Testis (tissue), 2 donors: Measurements from ENCODE around the gene RPS21.

Source experiments
- CTCF ChIP-seq, 3 experiments: fragments of 450-650 bp in 2 of 3; fragments of 200-600 bp in 1 of 3; sonication (generic) in 1 of 3; IDR thresholded peaks; one replicate each; pipeline ENCODE4 v1.5.1; 2016 to 2019; ENCODE audit warnings: antibody characterized with exemption in 3 of 3, mild to moderate bottlenecking in 2 of 3, moderate library complexity in 1 of 3
- POLR2A ChIP-seq: fragments of 450-650 bp; IDR thresholded peaks from one replicate; pipeline ENCODE4 v1.6.1; 2017; ENCODE audit warnings: antibody characterized with exemption, mild to moderate bottlenecking, moderate library complexity

DNA sequence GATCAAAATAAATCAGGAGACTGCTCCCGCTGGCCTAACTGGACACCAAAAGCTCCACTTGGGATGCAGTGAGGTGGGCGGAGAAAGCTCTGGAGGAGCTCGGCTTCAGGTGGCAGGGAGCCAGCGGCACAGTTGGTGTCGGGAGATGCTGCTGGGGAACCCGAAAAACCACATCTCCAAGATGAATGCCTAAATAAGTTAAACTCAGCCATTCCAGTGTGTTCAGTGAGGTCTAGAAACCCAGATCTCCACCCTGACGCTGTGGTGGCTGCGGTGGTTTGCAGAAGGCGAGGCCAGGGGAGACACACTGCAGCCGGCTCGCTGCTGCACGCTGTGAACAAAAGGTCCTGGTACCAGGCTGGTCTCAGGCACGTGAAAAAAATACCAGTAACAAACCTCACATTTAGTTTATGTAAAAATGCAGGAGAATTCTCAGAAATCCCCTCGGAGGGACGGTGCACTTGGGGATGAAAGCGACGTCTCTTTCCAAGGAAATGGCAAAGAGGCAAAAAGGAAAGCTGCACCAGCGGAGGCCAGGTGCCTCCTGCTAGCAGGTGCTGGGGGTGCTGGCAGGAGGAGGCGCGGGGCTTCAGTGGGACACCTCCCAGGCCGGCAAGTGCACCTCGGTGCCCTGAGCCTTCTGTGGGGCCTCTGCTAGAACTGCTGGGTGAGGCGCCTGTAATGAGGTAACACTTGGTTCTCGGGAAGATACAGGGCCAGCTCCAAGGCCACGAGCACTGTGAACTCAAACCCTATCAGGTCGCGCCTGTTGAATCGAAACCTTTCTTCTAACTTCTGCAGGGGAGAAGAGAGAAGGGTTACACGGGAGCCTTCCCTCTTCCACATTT lies 3.6 kb downstream of the RPS21 start:
- TF ChIP-seq CTCF (IDR thresholded peaks at IDR 0.05) (no peak), POLR2A (no peak)
